Neural cell (in vitro differentiated cells): Measurements from ENCODE around the gene RYR3.

Experiments used
- EP300 ChIP-seq: fragments of 450-650 bp; conservative IDR thresholded peaks from 2 replicates; pipeline ENCODE4 v1.6.1; 2014; ENCODE audit warnings: antibody characterized with exemption, mild to moderate bottlenecking, moderate library complexity; ENCODE audit not compliant: poor library complexity, severe bottlenecking
- EZH2 ChIP-seq: fragments of 200-600, 300-800 bp; shearing (Covaris generic), sonication (generic); IDR thresholded peaks from 2 replicates; pipeline ENCODE4 v1.6.1; 2014; ENCODE audit warnings: antibody characterized with exemption, low read length, borderline replicate concordance, mild to moderate bottlenecking; ENCODE audit not compliant: insufficient read depth, poor library complexity, severe bottlenecking
- MXI1 ChIP-seq: fragments of 450-650 bp; conservative IDR thresholded peaks from 2 replicates; pipeline ENCODE4 v1.6.1; 2014; ENCODE audit warnings: antibody characterized with exemption, mild to moderate bottlenecking; ENCODE audit not compliant: poor library complexity, severe bottlenecking
- POLR2AphosphoS5 ChIP-seq: IDR thresholded peaks from 2 replicates; pipeline ENCODE4 v1.6.1; 2012
- RAD21 ChIP-seq: fragments of 450-650 bp; conservative IDR thresholded peaks from 2 replicates; pipeline ENCODE4 v1.6.1; 2014; ENCODE audit warnings: antibody characterized with exemption, mild to moderate bottlenecking, moderate library complexity
- SMC3 ChIP-seq: fragments of 450-650 bp; conservative IDR thresholded peaks from 2 replicates; pipeline ENCODE4 v1.6.1; 2014; ENCODE audit warnings: antibody characterized with exemption, mild to moderate bottlenecking, moderate library complexity; ENCODE audit not compliant: poor library complexity
- TAF1 ChIP-seq: IDR thresholded peaks from 2 replicates; pipeline ENCODE4 v1.6.1; 2012; ENCODE audit warnings: low read depth
- TF ChIP-seq, protein P1 (sequence below): fragments of 450-650 bp; IDR thresholded peaks from 2 replicates; pipeline ENCODE4 v1.5.1; 2014; ENCODE audit warnings: antibody characterized with exemption, mild to moderate bottlenecking, moderate library complexity; ENCODE audit not compliant: poor library complexity, severe bottlenecking
- TF ChIP-seq, protein P2 (sequence below): IDR thresholded peaks from 2 replicates; pipeline ENCODE4 v1.6.1; 2012; ENCODE audit warnings: borderline replicate concordance

DNA sequence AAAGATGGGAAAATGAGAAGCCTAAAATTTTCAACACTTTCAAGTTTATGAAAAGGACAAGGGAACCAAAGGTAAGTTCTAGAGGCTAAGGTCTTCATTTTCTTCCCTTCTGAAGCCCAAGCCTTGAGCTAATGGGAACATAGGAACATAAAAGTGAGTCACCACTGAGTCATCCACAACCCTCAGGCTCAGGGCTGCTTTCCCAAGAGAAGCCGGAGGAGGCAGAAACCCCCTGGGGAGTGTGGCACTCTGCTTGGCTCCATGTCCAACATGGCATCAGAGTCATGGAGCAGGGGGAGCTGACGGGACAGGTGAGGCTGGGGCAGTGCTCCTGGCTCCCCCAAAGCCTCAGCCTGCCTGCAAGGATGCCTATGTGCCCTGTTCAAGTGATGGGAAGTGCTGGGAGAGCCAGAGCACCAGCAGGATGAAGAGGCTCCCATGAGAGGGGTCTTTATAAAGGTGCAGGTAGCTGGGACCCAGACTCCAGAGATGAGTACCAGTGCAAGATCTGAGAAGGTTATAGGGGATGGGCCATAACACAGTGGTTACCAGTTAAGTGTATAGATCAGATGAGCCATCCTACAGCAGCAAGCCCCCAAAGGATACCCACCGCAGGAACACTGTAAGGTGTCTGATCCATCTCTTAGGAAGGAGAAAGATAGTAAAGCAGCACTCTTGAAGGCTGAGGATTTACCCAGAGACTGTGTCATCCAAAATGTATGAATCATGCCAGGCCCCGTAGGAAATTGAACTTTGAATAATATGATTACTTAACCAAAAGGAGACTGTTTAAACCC is 31.8 kb upstream of the RYR3 start:
- TF ChIP-seq, protein P1, sequence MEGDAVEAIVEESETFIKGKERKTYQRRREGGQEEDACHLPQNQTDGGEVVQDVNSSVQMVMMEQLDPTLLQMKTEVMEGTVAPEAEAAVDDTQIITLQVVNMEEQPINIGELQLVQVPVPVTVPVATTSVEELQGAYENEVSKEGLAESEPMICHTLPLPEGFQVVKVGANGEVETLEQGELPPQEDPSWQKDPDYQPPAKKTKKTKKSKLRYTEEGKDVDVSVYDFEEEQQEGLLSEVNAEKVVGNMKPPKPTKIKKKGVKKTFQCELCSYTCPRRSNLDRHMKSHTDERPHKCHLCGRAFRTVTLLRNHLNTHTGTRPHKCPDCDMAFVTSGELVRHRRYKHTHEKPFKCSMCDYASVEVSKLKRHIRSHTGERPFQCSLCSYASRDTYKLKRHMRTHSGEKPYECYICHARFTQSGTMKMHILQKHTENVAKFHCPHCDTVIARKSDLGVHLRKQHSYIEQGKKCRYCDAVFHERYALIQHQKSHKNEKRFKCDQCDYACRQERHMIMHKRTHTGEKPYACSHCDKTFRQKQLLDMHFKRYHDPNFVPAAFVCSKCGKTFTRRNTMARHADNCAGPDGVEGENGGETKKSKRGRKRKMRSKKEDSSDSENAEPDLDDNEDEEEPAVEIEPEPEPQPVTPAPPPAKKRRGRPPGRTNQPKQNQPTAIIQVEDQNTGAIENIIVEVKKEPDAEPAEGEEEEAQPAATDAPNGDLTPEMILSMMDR: no peak
- TF ChIP-seq TAF1 (no peak), POLR2AphosphoS5 (no peak), SMC3 (no peak), EP300 (no peak), RAD21 (no peak), EZH2 (no peak), MXI1 (no peak)
- TF ChIP-seq, protein P2, sequence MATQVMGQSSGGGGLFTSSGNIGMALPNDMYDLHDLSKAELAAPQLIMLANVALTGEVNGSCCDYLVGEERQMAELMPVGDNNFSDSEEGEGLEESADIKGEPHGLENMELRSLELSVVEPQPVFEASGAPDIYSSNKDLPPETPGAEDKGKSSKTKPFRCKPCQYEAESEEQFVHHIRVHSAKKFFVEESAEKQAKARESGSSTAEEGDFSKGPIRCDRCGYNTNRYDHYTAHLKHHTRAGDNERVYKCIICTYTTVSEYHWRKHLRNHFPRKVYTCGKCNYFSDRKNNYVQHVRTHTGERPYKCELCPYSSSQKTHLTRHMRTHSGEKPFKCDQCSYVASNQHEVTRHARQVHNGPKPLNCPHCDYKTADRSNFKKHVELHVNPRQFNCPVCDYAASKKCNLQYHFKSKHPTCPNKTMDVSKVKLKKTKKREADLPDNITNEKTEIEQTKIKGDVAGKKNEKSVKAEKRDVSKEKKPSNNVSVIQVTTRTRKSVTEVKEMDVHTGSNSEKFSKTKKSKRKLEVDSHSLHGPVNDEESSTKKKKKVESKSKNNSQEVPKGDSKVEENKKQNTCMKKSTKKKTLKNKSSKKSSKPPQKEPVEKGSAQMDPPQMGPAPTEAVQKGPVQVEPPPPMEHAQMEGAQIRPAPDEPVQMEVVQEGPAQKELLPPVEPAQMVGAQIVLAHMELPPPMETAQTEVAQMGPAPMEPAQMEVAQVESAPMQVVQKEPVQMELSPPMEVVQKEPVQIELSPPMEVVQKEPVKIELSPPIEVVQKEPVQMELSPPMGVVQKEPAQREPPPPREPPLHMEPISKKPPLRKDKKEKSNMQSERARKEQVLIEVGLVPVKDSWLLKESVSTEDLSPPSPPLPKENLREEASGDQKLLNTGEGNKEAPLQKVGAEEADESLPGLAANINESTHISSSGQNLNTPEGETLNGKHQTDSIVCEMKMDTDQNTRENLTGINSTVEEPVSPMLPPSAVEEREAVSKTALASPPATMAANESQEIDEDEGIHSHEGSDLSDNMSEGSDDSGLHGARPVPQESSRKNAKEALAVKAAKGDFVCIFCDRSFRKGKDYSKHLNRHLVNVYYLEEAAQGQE: no peak
